ENCODE results near the gene FAM20C.

FAM20C gene

GRCh38 chr7:189719-190118, 2.7 kb upstream of the FAM20C start:
- H3K4me3 ChIP-seq (ENCODE audit: low read length) = no peak overlapping the region
- no peak for TF ChIP-seq CTCF (conservative IDR thresholded peaks at IDR 0.05; ENCODE audit: low read length)
- DNase-seq (ENCODE audit: low read depth) = no peak

- DNase-seq (ENCODE audit: low read depth) = no peak
- TF ChIP-seq CTCF (conservative IDR thresholded peaks at IDR 0.05; ENCODE audit: low read length) = no peak
These were observed 2.2 kb upstream of the FAM20C start for GRCh38 chr7:190196-190595.

GRCh38 chr7:191105-191980, 1.0 kb upstream of the FAM20C start:
- H3K4me3 ChIP-seq (ENCODE audit: low read length) = peak overlapping the region; percentile 83
- 0 out of 2 replicates have a peak, but pooled peaks have one; percentile 8 for TF ChIP-seq CTCF (conservative IDR thresholded peaks at IDR 0.05; ENCODE audit: low read length)
- peak; percentile 86 for DNase-seq (ENCODE audit: low read depth)

More at GRCh38 chr7:190196-190595, 2.2 kb upstream of the FAM20C start:
- no peak overlapping the region for H3K4me3 ChIP-seq (ENCODE audit: low read length)

- peak; percentile 30 for DNase-seq (ENCODE audit: low read depth)
- H3K4me3 ChIP-seq (ENCODE audit: low read length) = peak overlapping the region; percentile 83
- no peak for TF ChIP-seq CTCF (conservative IDR thresholded peaks at IDR 0.05; ENCODE audit: low read length)
These were observed 520 bp downstream of the FAM20C start for GRCh38 chr7:192701-193480.

GRCh38 chr7:193481-194251, 1.3 kb downstream of the FAM20C start:
- H3K4me3 ChIP-seq (ENCODE audit: low read length) = peak overlapping the region; percentile 83
- TF ChIP-seq CTCF (conservative IDR thresholded peaks at IDR 0.05; ENCODE audit: low read length) = no peak
- DNase-seq (ENCODE audit: low read depth) = no peak

GRCh38 chr7:194252-195009, 2.1 kb downstream of the FAM20C start:
- DNase-seq (ENCODE audit: low read depth) = peak; percentile 41
- no peak for TF ChIP-seq CTCF (conservative IDR thresholded peaks at IDR 0.05; ENCODE audit: low read length)
- H3K4me3 ChIP-seq (ENCODE audit: low read length) = peak overlapping the region; percentile 83
